GM12891 (cell line): Measurements from ENCODE around the gene HOXB3.

ENCODE experiments used
- DNase-seq: peaks from one replicate; pipeline ENCODE4 v3.0.0; 2011; ENCODE audit warnings: low spot score; ENCODE audit not compliant: insufficient read length
- FAIRE-seq: peaks from 2 replicates; lab custom pipeline; 2011; peaks lifted over from hg19 to GRCh38; lab: Jason Lieb, UNC
- PAX5 ChIP-seq: IDR thresholded peaks from 2 replicates; pipeline ENCODE4 v1.6.1; 2011; ENCODE audit warnings: low read length, moderate library complexity, mild to moderate bottlenecking; ENCODE audit not compliant: insufficient read depth, severe bottlenecking
- POLR2A ChIP-seq: IDR thresholded peaks from 2 replicates; pipeline ENCODE4 v1.6.1; 2011; ENCODE audit warnings: low read depth, low read length, control low read depth
- POLR2AphosphoS5 ChIP-seq: IDR thresholded peaks from 2 replicates; pipeline ENCODE4 v1.6.1; 2011; ENCODE audit warnings: low read depth, low read length, control low read depth
- POU2F2 ChIP-seq: IDR thresholded peaks from 2 replicates; pipeline ENCODE4 v1.6.1; 2011; ENCODE audit warnings: low read depth, mild to moderate bottlenecking, control low read depth, low read length, moderate library complexity
- SPI1 ChIP-seq: IDR thresholded peaks from 2 replicates; pipeline ENCODE4 v1.6.1; 2011; ENCODE audit warnings: low read depth, low read length, control low read depth
- TAF1 ChIP-seq: IDR thresholded peaks from 2 replicates; pipeline ENCODE4 v1.6.1; 2011; ENCODE audit warnings: low read depth, low read length, control low read depth

HOXB3 gene

GRCh38 chr17:48505788-48506187, 84.3 kb downstream of the HOXB3 start:
- peak; percentile 93 for FAIRE-seq
- DNase-seq = no peak
- TF ChIP-seq PAX5 (no peak), POLR2AphosphoS5 (no peak), POU2F2 (no peak), SPI1 (peak; percentile 49)

GRCh38 chr17:48504953-48505352, 85.1 kb downstream of the HOXB3 start:
- no peak for TF ChIP-seq POLR2AphosphoS5
- TF ChIP-seq PAX5 = no peak
- no peak for TF ChIP-seq TAF1
- TF ChIP-seq POU2F2 = no peak
- no peak for TF ChIP-seq SPI1
- TF ChIP-seq POLR2A = no peak
- DNase-seq (no peak), FAIRE-seq (no peak)

GRCh38 chr17:48503747-48504146, 86.3 kb downstream of the HOXB3 start:
- DNase-seq = no peak
- TF ChIP-seq POU2F2 (no peak), SPI1 (no peak), POLR2AphosphoS5 (no peak), PAX5 (no peak), POLR2A (no peak), TAF1 (no peak)
- no peak for FAIRE-seq

- TF ChIP-seq POU2F2 = no peak
- TF ChIP-seq PAX5 = no peak
- TF ChIP-seq POLR2AphosphoS5 = no peak
- TF ChIP-seq POLR2A = no peak
- FAIRE-seq (no peak), DNase-seq (no peak)
Observed at GRCh38 chr17:48502901-48503300, 87.1 kb downstream of the HOXB3 start.

GRCh38 chr17:48502312-48502711, 87.7 kb downstream of the HOXB3 start:
- no peak for FAIRE-seq
- no peak for TF ChIP-seq POLR2AphosphoS5
- DNase-seq = no peak

GRCh38 chr17:48500435-48501426, 89.3 kb downstream of the HOXB3 start:
- TF ChIP-seq PAX5 = no peak
- no peak for TF ChIP-seq POLR2AphosphoS5
- no peak for TF ChIP-seq TAF1
- TF ChIP-seq SPI1 = no peak
- no peak for TF ChIP-seq POU2F2
- no peak for TF ChIP-seq POLR2A
- no peak for FAIRE-seq
- no peak for DNase-seq

GRCh38 chr17:48499735-48500434, 90.2 kb downstream of the HOXB3 start:
- FAIRE-seq (no peak), DNase-seq (no peak)
- TF ChIP-seq PAX5 = no peak

GRCh38 chr17:48499248-48499647, 90.8 kb downstream of the HOXB3 start:
- TF ChIP-seq TAF1 (no peak), POLR2AphosphoS5 (no peak), POLR2A (no peak), POU2F2 (no peak), SPI1 (no peak), PAX5 (no peak)
- FAIRE-seq (no peak), DNase-seq (no peak)
